GM10248 (cell line): ENCODE data around the gene TLR9.

Experiments
- CTCF ChIA-PET: fragments of 300-600 bp; sonication (Branson Sonifier 250); formaldehyde crosslinking; extraction: SDS; loops from one replicate; lab custom pipeline; 2021; ENCODE audit warnings: antibody characterized with exemption; lab: Yijun Ruan, JAX
- POLR2A ChIA-PET: fragments of 350-650 bp; sonication (Branson Sonifier 250); formaldehyde crosslinking; extraction: SDS; loops from one replicate; lab custom pipeline; 2020; ENCODE audit warnings: antibody characterized with exemption; lab: Yijun Ruan, JAX
- DNase-seq: peaks from one replicate; pipeline ENCODE4 v3.0.0; 2012; ENCODE audit errors: extremely low spot score
- TF ChIP-seq, protein P1 (sequence below): IDR thresholded peaks from 2 replicates; pipeline ENCODE4 v1.5.1; 2012; ENCODE audit warnings: mild to moderate bottlenecking, low read depth; ENCODE audit errors: extremely low read depth, missing control alignments, control extremely low read depth

Gene TLR9

DNA sequence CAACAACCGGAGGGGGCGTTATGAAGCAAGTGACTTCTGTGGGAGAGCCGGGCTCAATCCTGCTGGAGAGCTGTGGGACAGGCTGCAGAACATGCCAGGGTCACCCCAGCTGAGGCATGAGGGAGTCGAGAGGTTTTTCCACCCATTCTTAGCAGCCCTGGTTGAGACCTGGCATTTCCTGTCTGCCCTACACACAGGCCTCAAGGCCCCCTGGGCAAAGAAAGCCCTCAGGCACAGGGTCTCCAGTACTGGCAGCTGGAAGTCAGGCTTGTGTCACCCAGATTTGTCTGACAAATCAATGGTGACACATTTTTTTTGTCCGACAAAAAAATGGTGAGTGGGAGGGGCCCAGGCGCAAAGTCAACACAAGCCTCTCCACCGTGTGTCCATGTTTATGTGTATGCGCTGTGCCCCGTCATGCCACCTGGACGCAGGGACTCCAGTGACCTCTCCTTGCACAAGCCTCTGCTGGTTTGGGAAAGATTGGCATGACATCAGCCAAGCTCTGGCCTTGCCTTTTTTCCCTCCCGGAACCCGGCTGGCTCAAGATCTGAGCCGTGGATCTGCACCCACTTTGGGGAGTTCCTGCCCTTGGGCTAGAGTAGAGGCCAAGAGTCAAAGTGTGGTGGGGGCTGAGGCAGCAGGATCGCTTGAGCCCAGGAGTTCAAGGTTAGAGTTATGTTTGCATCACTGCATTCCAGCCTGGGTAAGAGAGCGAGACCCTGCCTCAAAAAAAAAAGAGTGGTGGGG, 48.3 kb downstream of the TLR9 start:
- CTCF ChIA-PET = interaction anchor here (3.1 kb wide), 1 partner anchor 10 kb away, joined by 17 read pairs; no protein-coding TSS in a partner anchor
- POLR2A ChIA-PET = no interaction called here
- TF ChIP-seq, protein P1, sequence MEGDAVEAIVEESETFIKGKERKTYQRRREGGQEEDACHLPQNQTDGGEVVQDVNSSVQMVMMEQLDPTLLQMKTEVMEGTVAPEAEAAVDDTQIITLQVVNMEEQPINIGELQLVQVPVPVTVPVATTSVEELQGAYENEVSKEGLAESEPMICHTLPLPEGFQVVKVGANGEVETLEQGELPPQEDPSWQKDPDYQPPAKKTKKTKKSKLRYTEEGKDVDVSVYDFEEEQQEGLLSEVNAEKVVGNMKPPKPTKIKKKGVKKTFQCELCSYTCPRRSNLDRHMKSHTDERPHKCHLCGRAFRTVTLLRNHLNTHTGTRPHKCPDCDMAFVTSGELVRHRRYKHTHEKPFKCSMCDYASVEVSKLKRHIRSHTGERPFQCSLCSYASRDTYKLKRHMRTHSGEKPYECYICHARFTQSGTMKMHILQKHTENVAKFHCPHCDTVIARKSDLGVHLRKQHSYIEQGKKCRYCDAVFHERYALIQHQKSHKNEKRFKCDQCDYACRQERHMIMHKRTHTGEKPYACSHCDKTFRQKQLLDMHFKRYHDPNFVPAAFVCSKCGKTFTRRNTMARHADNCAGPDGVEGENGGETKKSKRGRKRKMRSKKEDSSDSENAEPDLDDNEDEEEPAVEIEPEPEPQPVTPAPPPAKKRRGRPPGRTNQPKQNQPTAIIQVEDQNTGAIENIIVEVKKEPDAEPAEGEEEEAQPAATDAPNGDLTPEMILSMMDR = no peak
- DNase-seq = no peak

DNA sequence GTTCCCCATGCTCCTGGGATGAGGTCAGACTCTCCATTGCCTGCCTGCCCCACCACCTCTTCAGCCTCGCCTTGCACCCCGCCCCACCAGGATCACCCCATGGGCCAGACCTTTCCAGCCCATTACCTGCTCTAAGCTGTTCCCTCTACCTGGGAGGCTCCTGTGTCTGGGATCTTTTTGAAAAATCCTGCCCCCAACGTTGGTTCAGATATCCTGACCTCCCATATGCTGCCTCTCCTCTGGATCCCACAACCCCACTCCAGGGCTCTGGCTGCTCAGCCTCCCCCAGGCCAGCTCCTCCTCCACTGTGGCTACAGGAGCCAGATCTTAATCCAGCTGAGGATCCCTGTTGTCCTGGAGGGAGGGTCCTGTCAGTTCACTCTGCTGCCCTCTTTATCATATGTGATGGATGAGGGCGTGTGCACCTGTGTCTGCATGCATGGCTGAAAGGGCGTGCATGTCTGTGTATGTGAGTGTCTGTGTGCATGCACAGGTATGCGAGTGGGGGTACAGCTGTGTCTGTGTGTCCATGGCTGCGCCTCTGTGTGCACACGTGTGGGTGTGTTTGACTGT, 49.2 kb downstream of the TLR9 start:
- ChIA-PET CTCF (interaction anchor here (0.8 to 3.1 kb wide), 3 partner anchors 11 to 83 kb away, joined by 3 to 17 read pairs (median 3); no protein-coding TSS in a partner anchor), POLR2A (no interaction called here)
- TF ChIP-seq, protein P1 = no peak
- no peak for DNase-seq

DNA sequence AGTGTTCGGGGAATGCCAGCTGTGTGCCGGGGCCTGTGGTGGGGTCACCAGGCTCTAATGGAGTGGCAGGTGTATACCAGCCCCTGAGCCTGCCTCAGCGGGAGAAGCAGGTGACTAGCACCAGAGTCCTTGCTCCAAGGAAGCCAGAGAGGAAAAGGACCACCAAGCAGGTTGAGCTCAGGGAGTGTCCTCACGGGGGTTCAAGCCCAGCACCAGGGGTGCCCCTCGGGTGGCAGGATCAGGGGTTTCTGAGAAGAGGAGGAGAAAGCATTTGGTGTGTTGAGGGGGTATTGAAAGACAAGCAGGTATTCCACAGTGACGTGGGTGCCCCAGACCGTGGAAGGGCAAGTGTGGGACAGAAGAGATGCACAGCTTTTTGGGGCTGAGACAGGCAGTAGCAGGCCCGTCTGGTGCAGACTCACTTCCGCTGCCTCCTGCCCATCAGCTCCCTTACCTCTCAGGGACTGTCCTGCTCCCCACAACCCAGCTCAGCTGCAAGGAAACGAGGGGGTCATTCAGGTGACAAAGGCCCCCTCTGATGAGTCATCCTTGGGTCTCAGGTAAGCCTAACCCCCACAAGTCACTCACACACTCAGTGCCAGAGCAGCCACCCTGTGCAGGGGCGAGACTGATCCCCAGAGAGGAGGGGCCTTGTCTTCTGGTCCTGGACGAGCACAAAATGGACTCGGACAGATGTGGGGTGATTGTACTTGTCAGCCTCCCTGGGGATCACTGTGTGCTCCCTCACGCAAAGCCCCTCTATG, 49.8 kb downstream of the TLR9 start:
- POLR2A ChIA-PET = no interaction called here
- no peak for DNase-seq
- TF ChIP-seq, protein P1 = no peak
- CTCF ChIA-PET = interaction anchor here (0.8 to 3.1 kb wide), 4 partner anchors 8 to 84 kb away, joined by 3 to 17 read pairs (median 4); no protein-coding TSS in a partner anchor

DNA sequence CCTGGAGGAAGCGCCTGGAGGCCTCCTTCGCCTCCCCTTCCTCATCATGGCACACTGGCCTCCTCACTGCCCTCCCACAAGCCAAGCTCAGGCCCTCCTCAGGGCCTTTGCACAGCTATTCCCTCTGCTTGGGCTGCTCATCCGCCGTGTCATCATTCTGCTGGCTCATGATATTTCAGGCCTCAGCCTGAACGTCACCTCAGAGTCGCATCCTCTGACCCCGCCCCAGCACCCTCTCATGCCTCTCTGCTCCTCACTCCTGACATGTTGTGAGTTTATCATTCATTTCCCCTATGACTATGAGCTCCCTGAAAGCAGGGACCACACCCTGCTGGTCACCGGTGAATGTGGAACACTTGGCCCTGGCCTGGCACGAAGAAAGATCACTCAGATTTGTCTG, 50.5 kb downstream of the TLR9 start:
- POLR2A ChIA-PET = interaction anchor here (0.6 kb wide), 1 partner anchor 618 kb away, joined by 12 read pairs; no protein-coding TSS in a partner anchor
- CTCF ChIA-PET = interaction anchor here (0.9 to 3.1 kb wide), 4 partner anchors 9 to 56 kb away, joined by 3 to 17 read pairs (median 4); no protein-coding TSS in a partner anchor
- DNase-seq = no peak
- TF ChIP-seq, protein P1 = no peak

DNA sequence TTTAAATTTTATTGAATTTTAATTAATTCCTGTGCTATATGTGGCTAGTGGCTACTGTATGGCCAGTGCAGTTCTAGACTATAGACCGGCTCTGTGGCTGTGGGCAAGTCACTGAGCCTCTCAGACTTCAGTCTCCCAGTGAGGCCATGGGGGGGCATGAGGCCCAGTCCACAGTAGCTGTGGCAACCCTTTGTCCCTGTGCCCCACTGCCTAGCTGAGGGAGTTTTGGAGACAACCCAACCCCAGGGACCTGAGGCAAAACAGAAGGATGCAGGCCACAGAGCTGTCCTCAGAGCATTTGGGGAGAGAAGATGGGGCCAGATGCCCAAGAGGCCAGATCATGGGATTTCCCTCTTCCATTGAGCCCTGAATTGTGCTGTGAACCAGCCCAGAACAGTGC, 52.3 kb downstream of the TLR9 start:
- CTCF ChIA-PET = interaction anchor here (0.8 to 1.0 kb wide), 2 partner anchors 28 to 50 kb away, joined by 3 read pairs; no protein-coding TSS in a partner anchor
- POLR2A ChIA-PET = no interaction called here

More for the DNA sequence above, 52.3 kb downstream of the TLR9 start:
- TF ChIP-seq, protein P1 = no peak
- no peak for DNase-seq
